Ureter (tissue), 1 donor: ENCODE measurements around the gene CDRT4. TPM values are rescaled to one million over a fixed set of nuclear protein-coding genes. Genes with fewer than 3 reads are reported as not detected.
"Not testable (repeated sequence)": the region's sequence is repeated elsewhere in the genome, so short reads cannot be mapped to it uniquely, and the experiment has no call there.

Experiments
- DNase-seq: peaks from one replicate; pipeline ENCODE4 v3.0.0-alpha.2; 2020; ENCODE audit warnings: low spot score
- total RNA-seq: library from RNA; stranded (reverse); gene quantifications from one replicate; pipeline ENCODE4 v1.2.4, GENCODE V29; 2023
- donor health status: DM: yes; HTN: yes; CAD: no.

CDRT4 gene
- total RNA-seq, 1 donor from 2014 or later = 25.4 TPM

DNA sequence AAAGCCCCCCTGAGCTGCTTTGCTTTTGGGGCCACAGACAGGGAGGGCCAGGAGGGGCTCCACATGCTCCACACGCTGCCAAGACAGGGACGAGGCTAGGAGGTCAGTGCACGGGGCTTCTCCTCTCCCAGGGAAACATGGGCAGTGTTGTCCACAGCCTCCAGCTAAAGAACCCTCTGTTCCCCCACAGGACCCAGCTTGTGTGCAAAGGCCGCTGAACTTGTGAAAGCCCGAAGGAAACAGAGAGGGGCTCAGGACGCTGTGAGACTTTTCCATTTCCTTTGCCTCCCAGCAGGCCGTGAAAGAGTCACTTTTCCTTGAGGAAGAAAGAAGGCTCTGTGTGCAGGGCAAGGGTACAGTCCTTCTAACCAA lies 9.7 kb downstream of the CDRT4 start:
- DNase-seq = no peak

DNA sequence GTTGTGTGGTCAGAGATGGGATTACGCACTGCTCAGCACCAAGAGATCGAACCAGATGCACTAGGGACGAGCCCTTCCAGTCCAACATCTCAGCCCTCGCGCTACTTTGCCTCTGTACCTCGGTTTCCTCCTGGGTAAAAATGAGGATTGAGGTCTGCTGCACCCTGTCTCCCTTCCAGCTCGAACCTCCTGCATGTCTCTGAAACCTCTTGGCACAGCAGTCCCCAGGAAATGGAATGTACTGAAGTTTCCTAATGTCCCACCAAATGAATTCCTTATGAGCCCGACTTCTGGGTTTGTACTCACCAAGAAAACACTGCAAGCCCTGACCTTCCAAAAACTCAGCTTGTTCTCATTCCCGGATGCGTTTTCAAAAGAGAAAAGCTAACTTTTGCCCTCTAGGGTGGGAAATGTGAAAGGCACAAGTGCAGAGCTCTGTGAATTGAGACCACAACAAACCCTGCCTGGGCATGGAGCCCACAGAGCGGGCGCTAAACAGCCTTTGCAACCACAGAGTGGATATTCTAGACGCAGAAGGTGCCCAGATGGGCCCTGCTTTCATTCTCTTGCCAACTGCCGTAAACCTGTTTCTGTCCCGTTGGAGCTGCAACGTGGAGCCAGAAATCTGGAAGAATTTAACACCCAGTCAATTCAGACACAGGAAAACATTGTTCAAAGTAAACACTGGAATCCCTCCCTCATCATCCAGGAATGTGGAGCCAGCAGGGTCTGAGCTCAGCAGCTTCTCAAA lies 10.3 kb downstream of the CDRT4 start:
- DNase-seq = peak; percentile 75

DNA sequence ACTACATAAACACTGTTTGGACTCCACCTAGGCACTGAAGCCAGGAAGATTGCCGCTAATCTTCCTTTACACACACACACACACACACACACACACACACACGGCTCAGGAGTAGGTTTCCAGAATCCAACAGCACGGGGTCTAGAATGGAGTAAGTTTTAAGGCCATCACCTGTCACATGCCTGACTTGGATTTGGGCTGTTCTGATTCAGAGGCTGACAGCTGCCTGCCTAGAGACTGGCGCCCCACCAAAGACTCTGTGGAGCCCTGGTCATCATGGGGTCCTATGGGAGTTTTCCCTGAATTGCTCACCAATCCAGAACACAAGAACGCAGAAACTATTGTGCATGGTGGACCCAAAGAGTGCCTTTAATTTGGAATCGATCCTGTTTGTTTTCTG lies 10.9 kb downstream of the CDRT4 start:
- DNase-seq = no peak

DNA sequence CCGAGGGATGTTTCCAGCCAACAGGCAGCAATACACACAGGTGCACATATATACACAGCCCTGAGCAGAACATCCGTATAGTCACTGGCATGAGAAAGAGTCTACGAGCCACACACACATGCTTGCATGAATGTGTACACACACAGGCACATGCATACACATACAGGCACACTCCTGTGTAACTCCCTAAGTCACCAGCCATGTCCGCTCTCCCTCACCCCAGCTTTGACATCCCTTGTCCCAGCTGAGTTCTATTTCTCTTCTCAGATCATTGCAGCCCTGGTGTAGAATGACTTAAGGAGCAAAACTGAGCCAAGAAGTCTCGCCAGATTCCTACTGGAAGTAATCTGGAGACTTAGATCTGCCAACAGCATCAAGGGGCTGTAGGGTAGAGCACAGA lies 13.1 kb downstream of the CDRT4 start:
- DNase-seq = no peak

DNA sequence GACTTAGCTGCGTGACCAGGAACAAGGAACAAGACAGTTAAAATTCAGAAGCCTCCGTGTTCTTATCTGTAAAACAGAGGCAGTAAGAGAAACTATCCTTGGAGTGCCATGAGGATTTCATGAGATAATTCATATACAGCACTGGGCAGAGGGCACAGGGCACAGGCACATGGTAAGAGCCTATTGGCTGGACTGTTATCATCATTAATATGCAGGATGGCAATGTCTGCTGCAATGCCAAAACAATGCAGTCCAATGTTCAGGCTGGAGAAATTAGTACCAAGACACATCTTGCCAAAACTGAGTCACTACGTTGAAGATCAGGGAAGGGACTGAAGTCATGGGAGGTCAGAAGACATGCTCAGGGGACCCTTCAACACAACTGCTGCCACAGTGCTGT lies 13.6 kb downstream of the CDRT4 start:
- no peak for DNase-seq

DNA sequence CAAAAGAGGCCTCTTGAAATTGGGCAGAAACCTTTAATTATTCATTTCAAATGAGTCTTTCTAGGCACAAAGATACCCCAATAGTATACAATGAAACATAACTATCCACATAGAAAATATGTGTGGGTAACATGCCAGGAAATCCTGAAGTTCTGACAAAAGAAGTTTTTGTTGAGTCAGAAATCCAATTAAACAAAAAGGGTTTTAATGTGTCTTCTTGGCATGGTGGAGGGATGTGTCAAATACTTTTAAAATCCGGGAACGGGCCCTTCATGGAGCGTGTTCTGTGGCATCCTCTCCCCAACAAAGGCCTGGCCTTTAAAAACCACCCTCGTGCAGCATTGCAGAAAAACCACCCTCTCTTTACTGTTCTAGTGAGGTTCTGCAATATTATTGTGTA lies 14.2 kb downstream of the CDRT4 start:
- DNase-seq = no peak

DNA sequence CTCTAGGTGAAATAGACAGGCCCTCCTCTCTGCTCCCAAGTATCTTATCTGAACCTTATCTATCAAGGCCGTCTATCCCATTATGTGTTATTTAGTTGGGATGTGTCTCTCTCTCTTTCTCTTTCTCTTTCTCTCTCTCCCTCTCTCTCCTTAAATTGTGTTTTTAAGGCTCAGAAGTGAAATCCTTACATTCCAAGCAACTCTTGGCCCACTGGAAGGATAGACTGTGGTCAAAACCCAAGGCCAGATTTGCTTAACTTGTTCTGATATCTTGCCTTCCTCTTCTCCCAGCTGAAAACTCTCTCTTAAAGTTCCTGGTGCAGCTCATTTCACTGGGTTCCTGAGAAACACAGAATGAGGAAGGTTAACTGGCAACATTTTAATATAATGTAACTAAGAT lies 14.7 kb downstream of the CDRT4 start:
- no peak for DNase-seq

DNA sequence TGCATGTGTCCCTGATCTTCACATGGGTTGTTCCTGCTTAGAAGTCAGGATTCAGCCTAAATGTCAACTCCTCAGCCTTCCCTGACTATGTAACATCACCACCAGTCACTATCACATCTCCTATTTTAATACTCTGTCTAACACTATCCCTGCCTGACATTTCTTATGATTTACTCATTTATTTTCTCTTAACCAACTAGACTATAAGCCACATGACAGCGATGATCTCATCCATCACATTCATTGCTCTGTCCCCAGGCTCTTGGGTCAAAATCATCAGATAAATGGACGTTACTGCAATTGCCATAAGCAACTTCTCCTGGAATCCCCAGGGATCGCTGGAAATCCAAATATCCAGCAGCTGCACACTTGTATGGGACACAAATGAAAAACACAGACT lies 15.7 kb downstream of the CDRT4 start:
- DNase-seq = no peak

DNA sequence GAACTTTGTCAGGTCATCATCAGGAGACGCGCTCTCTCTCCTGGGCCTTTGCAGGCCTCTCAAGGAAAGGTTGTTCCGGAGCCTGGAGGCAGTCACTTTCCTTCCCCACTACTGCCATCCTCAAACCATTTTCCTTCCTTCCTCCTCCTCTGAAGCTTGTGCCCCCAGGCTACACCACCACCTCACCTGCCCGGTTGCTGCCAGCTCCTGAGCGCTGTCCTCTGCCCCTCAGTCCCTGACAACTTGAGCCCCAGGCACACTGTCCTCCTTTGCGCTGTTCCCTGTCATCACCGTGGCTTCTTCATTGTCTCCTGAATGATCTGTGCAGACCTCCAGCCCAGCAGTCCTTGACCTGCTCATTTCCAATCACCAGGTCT lies 18.9 kb downstream of the CDRT4 start:
- no peak for DNase-seq

DNA sequence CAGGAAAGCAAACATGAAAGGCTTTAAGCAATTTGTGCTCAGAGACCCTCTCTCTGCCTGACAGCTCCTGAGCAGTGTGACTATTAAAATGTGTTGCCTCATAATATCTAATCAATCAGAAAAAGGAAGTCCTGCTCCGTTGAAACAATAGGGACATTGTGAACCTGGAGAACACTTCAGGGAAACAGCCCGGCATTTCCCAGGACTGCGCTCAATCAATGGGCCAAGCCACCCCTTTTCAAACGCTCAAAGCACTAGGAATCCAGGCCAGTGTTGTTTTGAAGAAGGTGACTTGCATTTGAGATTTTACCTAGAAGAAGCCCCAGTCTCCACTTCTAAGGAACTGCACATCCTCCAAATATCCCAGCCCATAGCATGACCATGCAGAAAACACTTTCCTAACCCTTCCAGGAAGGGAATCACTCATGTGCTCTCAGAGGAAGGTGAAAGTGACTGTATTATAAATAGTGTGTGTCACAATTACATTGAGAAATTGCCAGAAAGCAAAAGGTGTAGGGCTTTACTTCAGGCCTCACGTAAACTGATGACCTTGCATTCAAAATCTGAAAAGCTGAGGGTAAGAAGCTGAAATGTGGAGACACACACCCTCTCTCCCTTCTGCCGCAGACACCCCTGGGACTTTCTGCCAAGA lies 19.4 kb downstream of the CDRT4 start:
- DNase-seq = no peak

DNA sequence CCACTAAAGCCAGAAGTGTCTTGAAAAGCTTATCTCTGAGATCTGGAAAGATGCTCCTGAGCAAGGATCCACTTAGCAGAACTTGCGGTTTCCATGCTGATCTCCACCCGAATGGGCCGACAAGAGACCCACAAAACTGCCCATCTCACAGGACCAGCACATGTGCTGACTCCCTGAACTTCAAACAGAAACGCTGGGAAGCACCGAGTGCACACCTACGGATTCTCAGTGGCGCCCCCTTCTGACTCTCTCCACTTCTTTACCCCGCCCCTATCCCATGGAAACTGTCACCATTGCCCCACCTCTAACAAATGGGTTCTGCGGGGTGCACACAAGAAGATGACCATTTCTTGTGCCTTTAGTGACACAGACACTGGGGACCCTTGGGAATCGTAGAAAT lies 21.4 kb downstream of the CDRT4 start:
- no peak for DNase-seq

DNA sequence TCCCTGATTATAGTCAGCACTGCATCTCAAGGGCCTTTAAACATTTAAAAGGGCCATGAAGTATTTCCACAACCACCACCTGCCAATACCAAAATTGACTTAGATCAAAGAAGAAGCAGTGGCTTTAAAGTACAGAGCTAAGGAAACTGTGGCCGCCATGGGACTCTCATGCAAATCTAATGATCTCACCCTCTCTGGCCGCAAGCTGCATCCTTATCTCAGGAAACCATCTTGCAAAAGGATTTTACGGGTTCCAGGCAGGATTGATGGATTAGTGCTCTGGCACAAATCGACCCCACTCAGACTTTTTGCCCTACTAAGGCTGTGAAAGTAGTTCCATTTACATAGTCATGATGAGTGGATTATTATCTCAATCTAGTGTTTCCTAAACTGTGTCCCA lies 22.6 kb downstream of the CDRT4 start:
- DNase-seq = no peak

DNA sequence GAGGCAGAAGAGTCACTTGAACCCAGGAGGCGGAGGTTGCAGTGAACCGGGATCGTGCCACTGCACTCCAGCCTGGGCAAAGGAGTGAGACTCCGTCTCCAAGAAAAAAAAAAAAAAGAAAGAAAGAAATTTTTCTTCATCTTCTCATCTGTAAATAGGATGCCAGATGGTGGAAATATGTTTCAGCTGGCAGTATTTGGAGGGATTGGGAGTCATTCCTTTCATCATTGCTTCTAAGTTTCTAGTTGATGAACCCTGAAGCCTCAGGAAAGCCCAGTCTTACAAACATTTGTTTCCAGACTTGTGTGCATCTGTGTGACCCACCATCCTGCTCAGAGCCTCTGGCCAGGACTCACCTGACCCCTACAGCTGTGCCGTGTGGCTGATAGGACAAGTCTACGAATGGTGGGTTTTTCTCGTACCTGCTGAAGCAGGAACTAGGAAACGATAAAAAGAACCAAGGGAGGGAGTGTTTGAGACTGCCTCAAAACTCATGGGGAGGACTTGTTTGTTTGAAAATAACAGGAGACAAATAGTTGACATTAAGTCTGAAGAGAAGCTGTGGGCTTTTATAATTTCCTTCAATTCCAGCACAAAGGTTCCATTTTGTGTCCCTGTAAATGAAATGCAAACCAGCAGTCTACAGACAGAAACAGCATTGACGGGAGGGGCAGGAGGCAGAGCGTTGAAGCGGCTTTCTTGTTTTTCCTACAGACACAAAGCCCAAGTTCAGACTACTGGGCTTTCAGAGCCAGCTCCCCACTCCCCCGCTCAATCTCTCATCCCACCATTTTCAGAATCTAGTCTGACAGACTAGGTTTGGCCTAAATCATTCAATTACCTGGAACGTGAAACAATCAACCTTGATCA lies 24.9 kb downstream of the CDRT4 start:
- DNase-seq = no peak

DNA sequence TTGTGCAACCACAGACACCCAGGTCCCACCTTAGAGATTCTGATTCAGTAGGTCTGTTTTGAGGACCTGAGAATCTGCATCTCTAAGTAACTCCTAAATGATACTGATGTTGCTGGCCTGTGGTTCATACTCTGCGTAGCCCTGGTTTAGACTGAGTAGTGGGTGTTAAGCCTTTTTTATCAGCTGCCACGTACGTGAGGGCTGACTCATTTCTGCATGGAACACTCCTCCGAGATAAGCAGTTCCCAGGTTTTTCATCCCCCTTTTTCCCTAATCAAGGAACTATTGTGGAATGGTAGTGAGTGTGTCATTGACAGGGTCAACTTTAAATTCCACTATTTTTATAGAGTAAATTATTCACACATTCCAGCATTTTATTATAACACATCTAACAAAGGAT lies 26.1 kb downstream of the CDRT4 start:
- no peak for DNase-seq

DNA sequence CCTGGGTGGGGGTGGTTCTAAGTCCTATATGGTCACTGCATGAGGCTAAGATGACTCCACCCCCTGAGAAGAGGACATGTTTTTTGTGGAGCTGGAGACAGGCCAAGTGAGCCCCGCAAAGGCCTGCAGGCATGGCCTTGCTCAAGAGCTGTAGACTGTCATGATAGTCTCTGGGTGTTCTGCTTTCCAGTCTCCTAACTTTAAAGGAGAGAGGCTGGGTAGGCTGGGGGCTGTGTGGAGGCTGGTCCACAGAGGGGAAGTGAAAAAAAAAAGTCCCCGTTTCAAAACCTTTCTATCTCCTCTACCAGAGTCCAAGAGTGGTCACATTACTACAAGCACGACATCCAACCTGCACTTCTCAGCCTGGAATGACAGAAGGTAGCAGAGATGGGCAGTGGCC lies 27.1 kb downstream of the CDRT4 start:
- no peak for DNase-seq

DNA sequence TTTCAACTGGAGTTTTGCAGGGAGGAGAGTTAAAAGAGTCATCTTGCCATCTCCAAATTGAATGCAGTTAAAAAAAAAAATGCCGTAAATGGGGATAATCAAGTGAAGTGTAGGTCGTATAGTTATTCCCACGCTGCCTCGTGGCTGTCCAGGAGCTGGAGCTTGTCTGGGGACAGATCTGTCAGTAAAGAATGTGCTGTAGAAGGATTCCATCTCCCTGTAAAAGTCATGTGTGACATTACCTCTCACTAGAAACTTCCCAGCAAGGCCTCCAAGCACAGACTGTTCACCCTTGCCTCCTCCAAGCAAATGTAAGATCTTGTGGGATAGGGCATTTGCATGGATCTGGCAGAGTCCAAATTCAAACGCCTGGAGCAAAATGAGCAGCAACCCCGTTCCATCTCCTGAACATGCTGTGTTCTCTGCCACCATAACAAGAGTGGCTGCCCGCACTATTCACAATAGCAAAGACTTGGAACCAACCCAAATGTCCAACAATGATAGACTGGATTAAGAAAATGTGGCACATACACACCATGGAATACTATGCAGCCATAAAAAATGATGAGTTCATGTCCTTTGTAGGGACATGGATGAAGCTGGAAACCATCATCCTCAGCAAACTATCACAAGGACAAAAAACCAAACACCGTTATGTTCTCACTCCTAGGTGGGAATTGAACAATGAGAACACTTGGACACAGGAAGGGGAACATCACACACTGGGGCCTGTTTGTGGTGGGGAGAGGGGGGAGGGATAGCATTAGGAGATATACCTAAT lies 28.0 kb downstream of the CDRT4 start:
- not testable (repeated sequence) for DNase-seq

DNA sequence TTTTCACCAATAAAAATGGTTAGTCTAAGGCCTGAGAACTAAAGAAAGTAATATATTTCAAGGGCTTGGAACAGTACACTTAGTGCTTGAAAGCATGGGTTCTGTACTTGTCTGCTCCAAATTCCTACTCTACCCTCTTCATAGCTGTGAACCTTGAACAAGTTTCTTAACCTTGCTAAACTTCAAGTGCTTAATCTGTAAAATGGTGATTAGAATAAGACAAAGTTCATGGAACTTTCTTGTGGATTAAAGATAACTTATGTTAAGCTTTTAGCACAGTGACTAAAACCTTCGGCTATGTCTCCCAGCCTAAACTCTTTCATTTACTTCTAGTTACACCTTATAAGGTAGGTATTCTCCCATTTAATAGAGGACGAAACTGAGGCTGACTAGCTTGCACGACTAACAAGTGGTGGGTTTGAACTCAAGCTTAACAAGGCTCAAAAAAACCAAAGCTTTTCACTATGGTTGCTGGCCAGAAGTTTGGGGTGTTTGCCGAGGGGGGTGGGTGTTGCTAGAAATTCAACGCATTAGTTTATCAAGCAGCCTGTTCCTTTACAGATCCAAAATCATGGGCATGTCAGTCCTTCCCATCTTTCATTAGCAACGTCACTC lies 28.8 kb downstream of the CDRT4 start:
- DNase-seq = no peak

DNA sequence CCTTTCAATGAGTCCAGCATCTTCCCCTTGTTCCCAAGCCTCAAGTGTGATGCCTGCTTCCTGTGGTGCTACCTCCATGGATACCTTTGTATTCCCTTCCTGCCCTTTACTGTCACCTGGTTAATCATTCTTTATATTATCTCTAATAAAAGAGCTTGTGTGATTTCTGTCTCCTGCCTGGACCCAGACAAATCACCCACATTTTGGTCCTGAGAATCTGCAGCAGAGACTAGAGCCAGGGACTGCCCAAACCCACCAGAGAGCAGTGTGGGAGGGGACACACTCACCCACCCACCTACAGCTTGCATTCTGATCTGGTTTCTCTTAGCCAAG lies 30.2 kb downstream of the CDRT4 start:
- no peak for DNase-seq

DNA sequence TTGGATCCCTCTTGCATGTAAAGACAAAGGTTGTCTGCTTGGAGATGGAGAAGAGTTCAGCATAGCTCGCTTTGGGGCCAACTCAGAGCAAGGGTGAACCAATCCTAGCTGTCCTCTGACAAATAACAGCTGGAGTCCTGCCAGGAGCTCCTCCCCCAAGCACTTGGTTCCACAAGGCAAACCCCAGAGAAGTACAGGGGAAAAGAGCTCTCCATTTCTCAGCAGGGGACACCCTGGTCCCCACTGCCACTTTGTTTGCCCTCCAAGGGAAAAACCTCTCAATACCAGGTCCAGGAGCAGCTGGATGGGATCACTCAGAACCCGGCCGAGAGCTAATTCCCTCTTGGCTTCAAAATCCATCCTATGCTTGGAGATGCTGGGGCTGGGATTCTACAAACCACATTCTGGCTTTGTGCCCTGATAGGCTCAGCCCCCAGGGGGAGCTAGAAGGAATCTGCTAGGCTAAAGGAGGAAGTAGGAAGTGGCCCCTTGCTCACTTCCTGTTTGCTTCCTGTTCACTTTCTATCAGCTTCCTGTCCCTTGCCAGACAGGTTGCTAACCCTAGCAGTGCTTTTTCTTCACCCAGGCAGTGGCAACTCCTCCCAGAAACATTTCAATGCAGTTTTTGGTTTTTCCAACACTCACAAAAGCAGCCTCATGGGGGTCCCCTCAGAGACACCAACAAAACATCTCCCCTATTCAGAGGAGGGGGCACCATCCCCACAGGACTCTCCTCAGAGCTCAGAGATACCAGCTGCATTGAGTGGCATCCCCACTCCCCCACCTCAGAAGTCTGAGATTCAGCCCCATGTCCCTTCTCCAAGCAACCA lies 30.7 kb downstream of the CDRT4 start:
- DNase-seq = peak; percentile 74

DNA sequence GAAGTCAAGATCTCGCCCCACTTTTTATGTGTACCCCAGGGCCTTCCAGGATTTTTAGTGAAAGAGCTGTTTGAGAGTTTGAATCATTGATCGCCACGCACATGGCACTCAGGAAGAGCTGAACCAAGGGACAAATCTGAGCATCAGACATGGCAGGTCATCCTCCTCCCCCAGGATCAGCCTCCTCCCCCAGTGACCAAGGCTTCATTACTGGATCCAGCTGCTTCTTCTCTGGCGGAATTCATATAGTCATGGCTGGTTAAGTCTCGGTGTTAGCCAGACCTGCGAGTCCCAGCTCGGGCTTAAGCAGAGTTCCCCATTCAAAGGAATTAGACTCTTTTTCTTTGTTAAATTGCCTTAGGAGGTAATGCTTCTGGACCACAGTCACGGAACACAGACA lies 32.5 kb downstream of the CDRT4 start:
- no peak for DNase-seq
